ENCODE data around the gene COL9A3. TPM values are rescaled to one million over a fixed set of nuclear protein-coding genes. Genes with fewer than 3 reads are reported as not detected.
A peak's percentile ranks its signal among the peaks of the same experiment; 100 is the strongest.

Gene COL9A3
- total RNA-seq, 5 donors from 2014 or later (not counting 1 experiment from before 2014, with no cell fraction given), result 0.51 to 2.1 (median 0.75) TPM; not detected in 1

DNA sequence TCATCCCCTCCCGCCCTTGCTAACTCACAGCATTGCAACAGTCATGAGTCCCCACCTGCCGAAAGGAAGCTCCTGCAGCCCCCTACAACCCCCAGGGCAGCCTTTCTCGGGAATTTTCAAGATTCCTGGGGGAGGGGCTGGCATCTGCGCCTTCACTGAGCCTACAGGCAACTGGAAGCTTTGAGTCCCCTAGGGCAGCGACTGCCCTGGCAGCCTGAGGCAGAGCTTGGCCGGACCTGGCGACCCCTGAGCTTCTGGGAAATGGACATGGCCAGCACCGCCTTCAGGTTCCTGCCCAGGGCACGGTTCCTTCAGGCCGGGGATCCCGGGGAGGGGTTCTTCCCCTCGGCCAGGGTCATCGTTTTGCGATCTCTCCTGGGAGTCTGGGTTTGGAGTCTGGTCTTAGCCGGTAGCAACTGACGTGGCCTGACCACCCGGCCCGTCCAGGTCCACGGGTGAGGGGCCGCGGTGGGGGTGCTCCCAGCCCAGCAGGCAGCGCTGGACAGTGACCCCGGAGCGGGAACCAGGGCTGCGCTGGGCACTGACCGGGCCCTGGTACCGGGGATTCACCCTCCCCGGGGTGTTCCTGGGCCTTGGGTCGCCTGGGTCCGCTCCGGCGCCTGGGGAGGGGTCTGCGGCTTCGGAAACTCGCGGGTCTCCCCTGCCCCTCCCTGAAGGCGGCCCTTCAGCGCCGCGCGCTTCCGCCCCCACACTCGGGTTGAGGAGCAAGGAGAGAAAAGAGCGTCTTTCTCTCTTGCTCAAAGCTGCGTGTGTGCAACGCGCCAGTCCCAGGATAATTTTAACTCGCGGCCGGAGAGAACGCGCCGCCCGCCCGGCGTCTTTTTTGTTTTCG lies 593 bp upstream of the COL9A3 start:
- Mint-ChIP-seq H3K27ac (no peak overlapping the region), H3K4me3 (peak overlapping the region; percentile 44 to 60 (median 50)), H3K4me1 (peaks cover 0 to 15% (median 11%) of the 10 kb centered on the region in 3 donors), H3K27me3 (peaks cover 0 to 32% of the 10 kb centered on the region in 2 donors), H3K9me3 (no peaks in the 10 kb centered on the region), H3K36me3 (peaks cover 2% of the 10 kb centered on the region)
- DNase-seq, result peak in 1 of 35 experiments; percentile 40
- Histone ChIP-seq H3K36me3 (ENCODE audit: control insufficient read depth in 2 of 2, extremely low read depth in 1 of 2, insufficient read depth in 1 of 2, low read length in 1 of 2) (peaks cover 14 to 19% of the 10 kb centered on the region in 2 donors), H3K9me3 (no peaks in the 10 kb centered on the region), H3K4me3 (ENCODE audit: control insufficient read depth in 1 of 2, extremely low read depth in 1 of 2, low read length in 1 of 2) (peak overlapping the region in 1 of 2 donors; percentile 64), H3K27me3 (replicated peaks in 1 of 2; ENCODE audit: control insufficient read depth in 2 of 2, extremely low read depth in 1 of 2, insufficient read depth in 2 of 2, low read length in 1 of 2) (peaks cover 0 to 66% of the 10 kb centered on the region in 2 experiments), H3K27ac (ENCODE audit: low read length) (no peak overlapping the region), H3K4me1 (ENCODE audit: control insufficient read depth in 1 of 2, extremely low read depth in 1 of 2, insufficient read depth in 2 of 2, low read length in 2 of 2) (peaks cover 3 to 33% of the 10 kb centered on the region in 2 experiments)
- ChIA-PET CTCF (no interaction called here), POLR2A (no interaction called here)
- ATAC-seq (replicated peaks in 1 of 4), result peak; percentile 21 to 53 (median 44)
- 5% methylated on average over 56 of the region's 57 CpGs for WGBS (ENCODE audit: insufficient coverage)

DNA sequence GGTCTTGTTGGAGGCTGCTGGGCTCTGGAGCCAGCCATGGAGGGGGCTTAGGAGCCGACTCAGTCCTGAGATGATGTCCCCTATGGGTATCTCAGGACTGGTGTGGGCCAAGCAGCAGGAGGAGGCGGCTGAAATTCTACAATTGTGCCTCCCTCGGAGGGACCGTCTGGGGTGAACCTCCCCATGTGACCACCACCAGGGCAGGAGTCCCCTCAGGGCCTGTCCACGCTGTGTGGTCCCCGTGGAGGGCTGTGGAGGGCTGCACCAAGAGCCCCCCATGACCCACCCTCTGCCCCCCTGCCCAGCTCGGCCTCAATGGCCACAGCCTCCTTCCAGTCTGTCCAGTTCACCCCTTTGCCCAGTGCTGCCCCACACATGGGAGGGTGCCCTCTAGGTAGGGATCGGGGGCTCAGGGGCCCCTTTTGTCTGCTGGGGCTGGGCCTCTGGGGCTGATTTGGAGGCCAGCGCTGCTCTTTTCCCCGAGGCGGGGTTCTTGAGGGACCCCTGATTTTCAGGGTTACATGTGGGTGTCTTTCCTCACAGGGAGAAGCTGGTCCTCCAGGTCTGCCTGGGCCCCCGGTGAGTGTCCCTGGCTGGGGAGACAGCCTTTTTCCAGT lies 1.2 kb downstream of the COL9A3 start:
- H3K27me3 Mint-ChIP-seq, result peaks cover 0 to 32% of the 10 kb centered on the region in 2 donors
- ATAC-seq (replicated peaks in 1 of 4) (no peak), DNase-seq (no peak)
- peaks cover 2 to 7% of the 10 kb centered on the region in 2 donors for H3K36me3 ChIP-seq (ENCODE audit: control insufficient read depth in 2 of 2, extremely low read depth in 1 of 2, insufficient read depth in 1 of 2, low read length in 1 of 2)
- no peak overlapping the region for H3K4me3 ChIP-seq (ENCODE audit: control insufficient read depth in 1 of 2, extremely low read depth in 1 of 2, low read length in 1 of 2)
- H3K4me1 ChIP-seq (ENCODE audit: control insufficient read depth in 1 of 2, extremely low read depth in 1 of 2, insufficient read depth in 2 of 2, low read length in 2 of 2), result peaks cover 3 to 33% of the 10 kb centered on the region in 2 experiments
- ChIA-PET CTCF (no interaction called here), POLR2A (no interaction called here)
- H3K27ac Mint-ChIP-seq, result no peak overlapping the region
- 77% methylated on average over 10 of the region's 12 CpGs for WGBS (ENCODE audit: insufficient coverage)
- H3K4me3 Mint-ChIP-seq, result peak overlapping the region in 1 of 3 donors; percentile 45
- H3K36me3 Mint-ChIP-seq, result no peaks in the 10 kb centered on the region
- peaks cover 0 to 72% of the 10 kb centered on the region in 2 experiments for H3K27me3 ChIP-seq (replicated peaks in 1 of 2; ENCODE audit: control insufficient read depth in 2 of 2, extremely low read depth in 1 of 2, insufficient read depth in 2 of 2, low read length in 1 of 2)
- H3K9me3 ChIP-seq, result no peaks in the 10 kb centered on the region
- H3K9me3 Mint-ChIP-seq, result no peaks in the 10 kb centered on the region
- no peak overlapping the region for H3K27ac ChIP-seq (ENCODE audit: low read length)
- H3K4me1 Mint-ChIP-seq, result peaks cover 0 to 19% (median 11%) of the 10 kb centered on the region in 3 donors

DNA sequence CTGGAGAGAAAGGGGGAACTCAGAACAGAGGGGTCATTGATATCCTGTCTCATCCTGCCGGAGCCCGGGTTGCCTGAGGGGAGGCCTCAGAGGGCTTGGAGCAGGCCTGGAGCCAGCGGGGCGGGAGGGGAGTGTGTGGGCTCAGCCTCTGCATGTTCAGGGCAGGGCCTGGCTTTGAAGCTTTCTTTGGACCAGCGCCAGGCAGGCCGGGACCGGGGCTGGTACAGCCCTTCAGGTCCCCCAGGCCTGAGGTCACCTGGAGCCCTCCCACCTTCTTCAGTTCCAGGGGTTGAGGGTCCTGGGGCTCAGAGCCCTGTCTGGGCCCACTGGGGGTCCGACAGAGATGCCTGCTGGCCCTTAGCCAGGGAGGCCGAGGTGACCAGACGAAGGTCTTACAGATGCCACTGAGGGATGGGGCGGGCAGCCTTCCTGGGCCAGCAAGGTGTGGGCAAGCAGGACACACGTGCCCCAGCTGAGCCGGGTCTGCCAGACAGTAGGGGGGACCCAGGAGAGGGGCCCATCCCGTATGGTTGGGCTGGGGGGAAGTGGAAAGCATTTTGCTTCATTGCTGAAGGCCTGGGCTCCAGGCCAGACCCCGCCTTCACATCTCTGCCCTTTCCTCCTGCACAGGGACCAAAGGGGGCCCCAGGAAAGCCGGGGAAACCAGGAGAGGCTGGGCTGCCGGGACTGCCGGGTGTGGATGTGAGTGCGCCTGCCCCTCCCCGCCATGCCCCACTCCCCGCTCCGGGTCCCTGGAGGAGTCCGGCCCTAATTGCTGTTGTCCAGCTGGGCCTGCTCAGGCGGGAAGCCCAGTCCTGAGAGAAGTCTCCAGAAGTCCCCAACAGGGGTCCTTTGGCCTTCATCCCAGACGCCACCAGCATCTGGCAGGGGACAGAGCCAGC lies 2.0 kb downstream of the COL9A3 start:
- Histone ChIP-seq H3K9me3 (no peaks in the 10 kb centered on the region), H3K4me3 (ENCODE audit: control insufficient read depth in 1 of 2, extremely low read depth in 1 of 2, low read length in 1 of 2) (no peak overlapping the region), H3K27ac (ENCODE audit: low read length) (no peak overlapping the region), H3K27me3 (replicated peaks in 1 of 2; ENCODE audit: control insufficient read depth in 2 of 2, extremely low read depth in 1 of 2, insufficient read depth in 2 of 2, low read length in 1 of 2) (peaks cover 0 to 74% of the 10 kb centered on the region in 2 experiments), H3K4me1 (ENCODE audit: control insufficient read depth in 1 of 2, extremely low read depth in 1 of 2, insufficient read depth in 2 of 2, low read length in 2 of 2) (peaks cover 3 to 36% of the 10 kb centered on the region in 2 experiments), H3K36me3 (ENCODE audit: control insufficient read depth in 2 of 2, extremely low read depth in 1 of 2, insufficient read depth in 1 of 2, low read length in 1 of 2) (peaks cover 0 to 1% of the 10 kb centered on the region in 2 donors)
- Mint-ChIP-seq H3K4me1 (peaks cover 0 to 20% (median 11%) of the 10 kb centered on the region in 3 donors), H3K36me3 (no peaks in the 10 kb centered on the region), H3K27ac (no peak overlapping the region), H3K27me3 (peaks cover 0 to 32% of the 10 kb centered on the region in 2 donors), H3K4me3 (peak overlapping the region in 1 of 3 donors; percentile 45), H3K9me3 (no peaks in the 10 kb centered on the region)
- ChIA-PET CTCF (no interaction called here), POLR2A (no interaction called here)
- ATAC-seq (replicated peaks in 1 of 4) (no peak), DNase-seq (no peak)
- WGBS (ENCODE audit: insufficient coverage), result 52% methylated on average over 21 of the region's 25 CpGs

DNA sequence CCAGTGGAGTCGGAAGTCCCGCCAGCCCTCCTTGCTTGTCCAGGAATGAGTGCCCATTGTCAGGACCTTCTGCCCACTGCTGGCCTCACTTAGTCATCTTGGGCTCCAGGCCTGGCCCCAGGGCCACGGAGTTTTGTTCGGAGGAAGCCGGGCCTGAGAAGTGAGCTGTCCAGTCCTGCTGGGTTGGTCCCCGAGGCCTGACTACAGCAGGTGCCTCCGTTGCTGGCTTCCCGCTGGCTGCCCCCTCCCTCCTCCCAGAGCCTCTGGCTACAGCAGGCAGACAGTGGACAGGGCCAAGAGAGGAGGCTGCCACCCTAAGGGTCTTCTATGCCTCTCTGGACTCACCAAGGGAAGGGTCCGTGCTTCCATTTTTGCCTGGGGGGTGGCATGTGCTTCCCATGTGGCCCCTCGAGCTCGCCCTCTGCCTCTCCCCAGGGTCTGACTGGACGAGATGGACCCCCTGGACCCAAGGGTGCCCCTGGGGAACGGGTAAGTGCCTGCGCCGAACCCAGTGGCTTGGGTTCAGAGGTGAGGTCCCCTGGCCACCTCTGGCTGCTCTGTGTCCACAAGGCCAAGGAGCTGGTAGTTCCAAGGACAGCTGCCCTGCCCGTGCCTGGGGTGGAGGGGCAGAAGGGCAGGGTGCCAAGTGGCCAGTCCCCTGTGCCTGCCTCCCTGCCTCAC lies 2.8 kb downstream of the COL9A3 start:
- H3K4me3 Mint-ChIP-seq, result no peak overlapping the region
- DNase-seq (no peak), ATAC-seq (replicated peaks in 1 of 4) (no peak)
- H3K27ac ChIP-seq (ENCODE audit: low read length), result no peak overlapping the region
- H3K27ac Mint-ChIP-seq, result no peak overlapping the region
- 76% methylated on average over 15 of the region's 16 CpGs for WGBS (ENCODE audit: insufficient coverage)
- no peaks in the 10 kb centered on the region for H3K9me3 Mint-ChIP-seq
- H3K4me1 ChIP-seq (ENCODE audit: control insufficient read depth in 1 of 2, extremely low read depth in 1 of 2, insufficient read depth in 2 of 2, low read length in 2 of 2), result peaks cover 9 to 37% of the 10 kb centered on the region in 2 experiments
- H3K4me3 ChIP-seq (ENCODE audit: control insufficient read depth in 1 of 2, extremely low read depth in 1 of 2, low read length in 1 of 2), result no peak overlapping the region
- peaks cover 0 to 75% of the 10 kb centered on the region in 2 experiments for H3K27me3 ChIP-seq (replicated peaks in 1 of 2; ENCODE audit: control insufficient read depth in 2 of 2, extremely low read depth in 1 of 2, insufficient read depth in 2 of 2, low read length in 1 of 2)
- H3K4me1 Mint-ChIP-seq, result peaks cover 0 to 22% (median 13%) of the 10 kb centered on the region in 3 donors
- H3K27me3 Mint-ChIP-seq, result peaks cover 0 to 30% of the 10 kb centered on the region in 2 donors
- H3K36me3 Mint-ChIP-seq, result no peaks in the 10 kb centered on the region
- ChIA-PET CTCF (no interaction called here), POLR2A (no interaction called here)
- no peaks in the 10 kb centered on the region for H3K36me3 ChIP-seq (ENCODE audit: control insufficient read depth in 2 of 2, extremely low read depth in 1 of 2, insufficient read depth in 1 of 2, low read length in 1 of 2)
- no peaks in the 10 kb centered on the region for H3K9me3 ChIP-seq

DNA sequence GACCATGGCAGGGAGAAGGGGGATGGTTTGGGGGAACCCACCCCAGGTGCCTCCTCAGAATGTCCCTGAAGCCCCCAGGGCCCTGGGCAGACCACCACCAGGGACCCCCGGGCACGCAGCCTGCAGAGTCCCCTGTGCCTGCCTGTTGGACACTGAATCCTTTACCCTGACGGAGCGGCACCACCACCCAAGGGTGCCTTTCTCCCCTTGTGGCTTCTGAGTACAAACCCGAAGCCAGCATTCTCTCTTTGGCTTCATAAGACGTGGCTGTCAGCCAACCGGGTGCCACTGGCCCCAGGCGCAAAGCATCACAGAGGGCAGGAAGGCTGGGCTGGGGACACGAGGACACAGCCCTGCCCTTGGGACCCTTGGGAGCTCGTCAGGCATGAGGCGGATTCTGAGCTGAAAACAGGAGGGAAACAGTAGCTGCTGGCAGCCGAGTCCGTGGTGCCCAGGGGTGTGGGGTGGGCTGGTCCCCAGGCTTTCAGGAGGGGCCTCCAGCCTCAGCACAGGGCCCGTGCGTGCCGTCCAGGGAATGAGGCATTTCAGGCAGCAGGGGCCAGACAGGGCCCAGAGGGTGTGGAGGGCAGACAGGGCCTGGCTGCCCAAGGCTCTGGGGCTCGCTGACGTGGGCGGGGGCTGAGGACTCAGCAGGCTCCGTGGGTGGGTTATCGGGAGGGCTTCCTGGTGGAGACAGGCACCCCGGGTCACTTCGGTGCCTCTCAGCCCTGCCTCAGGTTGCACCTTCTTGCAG lies 3.5 kb downstream of the COL9A3 start:
- Histone ChIP-seq H3K9me3 (no peaks in the 10 kb centered on the region), H3K4me1 (ENCODE audit: control insufficient read depth in 1 of 2, extremely low read depth in 1 of 2, insufficient read depth in 2 of 2, low read length in 2 of 2) (peaks cover 9 to 36% of the 10 kb centered on the region in 2 experiments), H3K27me3 (replicated peaks in 1 of 2; ENCODE audit: control insufficient read depth in 2 of 2, extremely low read depth in 1 of 2, insufficient read depth in 2 of 2, low read length in 1 of 2) (peaks cover 0 to 68% of the 10 kb centered on the region in 2 experiments), H3K36me3 (ENCODE audit: control insufficient read depth in 2 of 2, extremely low read depth in 1 of 2, insufficient read depth in 1 of 2, low read length in 1 of 2) (no peaks in the 10 kb centered on the region), H3K4me3 (ENCODE audit: control insufficient read depth in 1 of 2, extremely low read depth in 1 of 2, low read length in 1 of 2) (no peak overlapping the region), H3K27ac (ENCODE audit: low read length) (no peak overlapping the region)
- ChIA-PET CTCF (interaction anchor here (0.6 to 0.7 kb wide), 2 partner anchors 13 to 81 kb away, joined by 3 to 7 read pairs; no protein-coding TSS in a partner anchor), POLR2A (no interaction called here)
- Mint-ChIP-seq H3K4me3 (no peak overlapping the region), H3K4me1 (peaks cover 0 to 24% (median 10%) of the 10 kb centered on the region in 3 donors), H3K27ac (no peak overlapping the region), H3K27me3 (peaks cover 0 to 25% of the 10 kb centered on the region in 2 donors), H3K36me3 (no peaks in the 10 kb centered on the region), H3K9me3 (no peaks in the 10 kb centered on the region)
- 77% methylated on average over 22 of the region's 23 CpGs for WGBS (ENCODE audit: insufficient coverage)
- no peak for DNase-seq
- no peak for ATAC-seq (replicated peaks in 1 of 4)
